Muscle of arm (tissue), 12 donors: ENCODE results near the gene PARP8. TPM values are rescaled to one million over a fixed set of nuclear protein-coding genes. Genes with fewer than 3 reads are reported as not detected.

Experiments used
- DNase-seq: peaks from one replicate; pipeline ENCODE4 v3.0.0-alpha.2; 2013
- polyA plus RNA-seq, 12 donors: library from polyadenylated mRNA; unstranded; fragments of 120-200 nt; gene quantifications; one replicate each; pipeline ENCODE4 v1.2.1, GENCODE V29; 2013; ENCODE audit not compliant: insufficient read length in 12 of 12

PARP8 gene
- polyA plus RNA-seq, 12 donors = 6.7 to 27.3 (median 12.7) TPM; not detected in 1

- DNase-seq = no peak
These were observed 60.2 kb downstream of the PARP8 start for GRCh38 chr5:50726475-50727148.

DNA sequence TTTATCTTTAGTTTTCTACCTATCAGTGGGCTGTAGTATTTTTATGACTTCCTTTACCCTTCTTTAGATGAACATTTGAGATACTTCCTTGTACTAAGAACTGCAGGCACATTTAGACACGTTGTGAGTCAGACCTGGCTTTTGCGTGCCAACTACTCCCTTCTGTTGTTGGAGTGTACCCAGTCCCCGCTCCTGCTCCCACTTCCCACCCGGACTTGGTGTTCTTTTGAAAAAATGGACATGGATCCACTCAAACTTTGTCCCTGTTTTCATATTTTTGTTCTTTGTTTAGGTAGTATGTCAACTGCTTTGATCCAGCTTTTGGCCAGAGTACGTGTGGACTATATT lies 60.7 kb downstream of the PARP8 start:
- no peak for DNase-seq

- DNase-seq = no peak
These were observed 61.4 kb downstream of the PARP8 start for GRCh38 chr5:50727845-50728244.

DNA sequence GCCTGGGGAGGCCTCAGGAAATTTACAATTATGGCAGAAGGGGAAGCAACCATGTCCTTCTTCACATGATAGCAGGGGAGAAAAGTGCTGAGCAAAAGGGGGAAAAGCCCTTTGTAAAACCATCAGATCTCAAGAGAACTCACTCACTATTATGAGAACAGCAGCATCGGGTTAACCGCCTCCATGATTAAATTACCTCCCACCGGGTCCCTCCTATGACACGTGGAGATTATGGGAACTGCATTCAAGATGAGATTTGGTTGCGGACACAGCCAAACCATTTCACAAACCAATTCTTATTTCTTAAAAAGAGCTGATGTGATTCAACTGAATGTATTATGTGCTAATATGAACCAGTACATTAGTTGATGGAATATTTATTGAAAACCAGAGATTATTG lies 63.9 kb downstream of the PARP8 start:
- DNase-seq = no peak

DNA sequence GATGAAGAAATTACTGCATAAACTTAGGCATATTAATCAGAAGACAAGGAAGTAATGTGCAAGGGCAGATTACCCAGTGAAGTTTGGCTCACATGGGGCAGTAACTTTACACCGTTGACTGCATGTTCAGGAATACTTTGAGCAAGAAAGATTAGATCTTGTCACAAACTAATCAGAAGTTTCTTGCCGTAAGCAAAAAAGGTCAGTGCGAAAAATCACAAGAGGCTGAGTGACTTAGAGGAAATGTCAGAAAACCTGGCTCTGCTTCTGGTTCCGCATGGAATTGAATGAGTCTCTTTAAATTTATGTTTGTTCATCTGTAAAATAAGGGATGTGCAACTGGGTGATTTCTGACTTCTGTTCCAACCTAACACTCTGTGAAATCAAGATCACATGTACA lies 64.4 kb downstream of the PARP8 start:
- DNase-seq = no peak

DNA sequence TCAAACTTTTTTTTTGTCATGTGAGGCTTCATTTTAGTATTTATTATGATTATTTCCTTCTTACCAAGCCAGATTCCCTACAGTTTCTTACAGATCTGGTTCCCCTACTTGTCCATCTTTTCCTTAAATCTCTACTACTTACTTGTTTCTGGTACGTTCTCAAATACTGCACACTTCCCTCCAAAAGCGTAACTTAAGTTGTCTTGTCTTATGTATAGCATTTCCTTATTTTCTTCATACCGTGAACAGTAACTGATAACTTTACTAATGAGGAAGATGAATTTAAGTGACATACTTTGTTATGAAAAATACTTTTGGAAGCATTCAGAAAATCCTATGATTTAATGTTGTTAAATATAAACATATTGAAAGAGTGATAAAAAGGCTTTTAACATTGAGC lies 67.3 kb downstream of the PARP8 start:
- DNase-seq = no peak

DNA sequence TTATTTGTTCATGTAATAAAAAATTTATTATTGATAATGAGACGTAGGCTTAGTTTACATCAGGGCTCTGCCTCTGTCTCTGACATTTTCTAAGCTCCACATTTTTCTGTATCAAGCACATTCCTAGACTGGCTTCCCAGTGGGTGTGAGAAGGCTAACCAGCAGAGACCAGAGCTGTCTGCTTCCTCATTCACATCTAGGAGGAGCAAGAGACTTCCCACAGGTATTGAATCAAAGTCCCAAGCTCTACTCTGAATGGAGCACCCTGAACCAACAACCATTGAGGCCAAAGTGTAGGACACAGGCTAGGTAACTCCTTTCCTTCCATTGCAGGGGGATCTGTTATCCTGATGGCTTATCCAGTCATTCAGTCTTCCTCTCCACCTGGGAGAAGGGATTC lies 72.4 kb downstream of the PARP8 start:
- no peak for DNase-seq

- DNase-seq = no peak
These were observed 74.4 kb downstream of the PARP8 start for GRCh38 chr5:50740832-50741231.

GRCh38 chr5:50744776-50745175 lies 78.3 kb downstream of the PARP8 start:
- no peak for DNase-seq

- no peak for DNase-seq
These were observed 78.9 kb downstream of the PARP8 start for GRCh38 chr5:50745221-50745910.

- DNase-seq = no peak
These were observed 82.7 kb downstream of the PARP8 start for GRCh38 chr5:50749181-50749580.

- no peak for DNase-seq
These were observed 83.4 kb downstream of the PARP8 start for GRCh38 chr5:50749873-50750272.

DNA sequence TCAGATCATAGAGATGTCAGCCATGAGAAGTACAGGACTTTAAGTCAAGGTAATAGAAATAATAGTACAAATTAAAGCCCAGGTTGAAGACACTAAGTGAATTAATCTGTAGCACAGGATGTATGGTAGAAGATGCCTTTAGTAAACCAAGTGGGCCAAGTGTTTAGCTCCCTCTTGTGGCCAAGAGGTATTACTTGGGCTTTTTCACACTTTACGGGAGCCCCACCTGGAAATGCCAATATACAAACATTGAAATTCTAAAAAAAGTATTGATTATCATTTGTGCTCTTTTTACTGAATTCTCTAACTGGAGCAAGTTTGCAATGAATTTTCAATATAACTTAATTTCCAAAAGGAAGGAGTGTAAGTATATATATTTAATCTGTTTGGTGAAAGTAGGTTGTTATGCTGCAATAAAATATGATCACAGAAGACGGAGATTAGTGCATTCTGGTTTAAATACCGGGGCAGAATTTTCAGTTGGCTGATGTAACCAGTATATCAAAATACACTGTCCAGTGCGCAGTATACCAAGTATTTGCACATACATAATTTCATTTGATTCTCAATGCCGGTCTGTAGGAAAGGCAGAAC lies 84.7 kb downstream of the PARP8 start:
- DNase-seq = peak; percentile 32

DNA sequence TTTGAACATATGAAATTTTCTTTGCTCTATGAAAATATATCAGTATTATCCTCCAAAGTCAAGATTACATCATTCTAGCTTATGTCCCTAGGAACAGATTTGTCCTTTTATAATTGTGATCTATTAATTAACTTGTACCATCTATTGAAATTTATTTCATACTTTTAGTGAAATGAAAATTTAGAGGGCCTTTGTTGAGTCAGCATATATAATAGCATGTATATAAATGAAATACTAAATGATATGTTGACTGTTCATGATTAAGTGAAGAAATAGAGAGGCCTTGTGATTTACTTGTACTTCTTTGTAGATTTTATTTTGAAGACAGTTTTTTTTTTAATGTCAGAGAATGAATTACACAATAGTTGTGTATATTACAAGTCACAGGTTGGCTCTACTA lies 86.4 kb downstream of the PARP8 start:
- DNase-seq = no peak

GRCh38 chr5:50759526-50760270 lies 93.3 kb downstream of the PARP8 start:
- no peak for DNase-seq

DNA sequence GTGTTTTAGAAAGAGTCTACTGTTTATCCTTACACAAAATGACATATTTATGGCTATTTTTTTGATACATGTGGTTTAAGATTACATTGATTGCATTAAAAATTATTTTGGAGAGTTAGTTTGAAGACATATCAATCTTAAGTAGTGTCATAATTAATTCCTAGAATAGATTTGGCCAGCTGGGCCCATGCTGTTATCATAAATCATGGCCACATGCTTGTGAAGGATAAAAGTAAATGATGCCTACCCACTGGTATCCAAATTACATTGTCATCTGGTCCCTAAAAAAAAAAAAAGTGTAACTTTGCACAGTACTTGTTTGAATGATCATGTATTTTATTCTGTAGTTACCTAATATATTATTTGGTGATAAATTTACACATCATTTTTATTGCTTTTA lies 96.9 kb downstream of the PARP8 start:
- DNase-seq = no peak

DNA sequence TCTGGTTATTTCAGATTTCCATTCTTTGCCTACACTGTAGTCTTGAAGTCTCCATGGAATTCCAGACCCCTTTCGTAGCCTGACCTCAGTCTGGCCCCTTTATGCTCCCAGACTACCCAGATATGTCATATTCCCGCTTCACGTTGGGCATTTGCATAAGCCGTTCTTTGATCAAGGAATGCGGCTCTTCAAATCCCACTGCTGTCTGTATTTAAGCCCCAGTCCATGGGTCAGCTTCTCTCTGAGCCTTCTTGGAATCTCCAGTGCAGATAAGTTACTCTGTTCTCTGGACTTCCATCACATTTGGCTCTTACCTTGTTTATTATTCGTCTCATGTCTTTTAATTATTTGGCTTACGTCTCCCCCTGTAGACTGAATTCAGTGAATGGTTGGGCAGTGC lies 97.4 kb downstream of the PARP8 start:
- DNase-seq = no peak

GRCh38 chr5:50766042-50766441 lies 99.6 kb downstream of the PARP8 start:
- no peak for DNase-seq

GRCh38 chr5:50766462-50766861 lies 100.0 kb downstream of the PARP8 start:
- no peak for DNase-seq

DNA sequence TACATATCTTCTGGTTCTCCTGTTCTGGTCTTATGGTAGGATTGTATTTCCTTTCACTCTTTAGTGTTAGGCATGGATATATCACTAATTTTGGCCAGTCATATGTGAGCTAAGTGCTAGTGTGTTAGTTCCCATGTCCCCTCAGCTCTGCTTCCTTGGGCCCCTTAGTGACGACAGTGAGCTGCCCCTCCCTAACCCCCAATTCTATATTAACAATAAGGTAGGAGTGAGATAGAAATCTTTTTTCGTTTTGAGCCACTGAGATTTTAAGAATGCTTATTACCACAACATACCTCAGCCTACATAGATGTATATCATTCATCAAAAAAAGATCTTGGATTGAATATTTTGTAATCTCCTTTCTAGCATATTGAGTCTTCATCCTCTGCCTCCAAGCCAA lies 100.5 kb downstream of the PARP8 start:
- DNase-seq = no peak

- DNase-seq = no peak
These were observed 101.2 kb downstream of the PARP8 start for GRCh38 chr5:50767588-50767987.

- DNase-seq = no peak
These were observed 102.2 kb downstream of the PARP8 start for GRCh38 chr5:50768634-50769033.

DNA sequence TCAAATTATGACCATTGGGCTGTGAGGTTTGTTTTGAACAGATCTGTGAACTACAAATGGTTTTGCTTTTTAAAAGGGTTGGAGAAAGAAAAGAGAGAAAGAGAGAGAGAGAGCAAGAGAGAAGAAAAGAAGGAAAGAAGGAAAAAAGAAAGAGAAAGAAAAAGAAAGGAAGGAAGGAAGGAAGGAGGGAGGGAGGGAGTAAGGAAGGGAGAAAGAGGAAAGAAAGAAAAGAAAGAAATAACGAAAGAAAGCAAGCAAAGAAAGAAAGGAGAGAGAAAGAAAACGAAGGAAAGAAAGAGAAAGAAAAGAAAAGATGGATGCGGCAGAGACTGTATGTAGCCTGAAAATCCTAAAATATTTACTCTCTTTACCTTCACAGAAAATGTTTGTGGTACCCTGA lies 104.0 kb downstream of the PARP8 start:
- DNase-seq = no peak
